BJ (cell line): Measurements from ENCODE around the gene IKZF2. TPM values are rescaled to one million over a fixed set of nuclear protein-coding genes. Genes with fewer than 3 reads are reported as not detected.
A peak's percentile ranks its signal among the peaks of the same experiment; 100 is the strongest.

ENCODE experiments used
- CTCF ChIA-PET: fragments of 350-600 bp; formaldehyde crosslinking; extraction: SDS; loops from one replicate; lab custom pipeline; 2021; ENCODE audit warnings: antibody characterized with exemption, inconsistent platforms; lab: Yijun Ruan, JAX
- POLR2A ChIA-PET: fragments of 300-600 bp; sonication (Branson Sonifier 250); formaldehyde crosslinking; extraction: SDS; loops from one replicate; lab custom pipeline; 2021; ENCODE audit warnings: antibody characterized with exemption; lab: Charles Lee
- DNase-seq: peaks from one replicate; pipeline ENCODE4 v3.0.0-alpha.2; 2011; ENCODE audit warnings: low read depth
- H3K27me3 ChIP-seq: 2 replicates; pipeline ENCODE4 v1.6.0; 2011; ENCODE audit warnings: low read length; ENCODE audit not compliant: control insufficient read depth, insufficient read depth
- H3K36me3 ChIP-seq: 2 replicates; pipeline ENCODE4 v1.5.1; 2011; ENCODE audit warnings: low read length; ENCODE audit not compliant: control insufficient read depth, insufficient read depth
- H3K4me3 ChIP-seq: 2 replicates; pipeline ENCODE4 v1.5.1; 2011; ENCODE audit warnings: low read depth, mild to moderate bottlenecking, control low read depth, low read length
- polyA plus RNA-seq: library from polyadenylated mRNA; depleted of rRNA; stranded (reverse); fragments of >200 nt; gene quantifications from 2 replicates; pipeline ENCODE4 v1.2.3, GENCODE V29; 2011
- TF ChIP-seq, protein P1 (sequence below): IDR thresholded peaks from 2 replicates; pipeline ENCODE4 v1.5.1; 2011; ENCODE audit warnings: low read depth, mild to moderate bottlenecking, control low read depth, inconsistent platforms, low read length, moderate library complexity; ENCODE audit not compliant: insufficient read depth

IKZF2 gene
- polyA plus RNA-seq, 1 experiment: 2.4 TPM

DNA sequence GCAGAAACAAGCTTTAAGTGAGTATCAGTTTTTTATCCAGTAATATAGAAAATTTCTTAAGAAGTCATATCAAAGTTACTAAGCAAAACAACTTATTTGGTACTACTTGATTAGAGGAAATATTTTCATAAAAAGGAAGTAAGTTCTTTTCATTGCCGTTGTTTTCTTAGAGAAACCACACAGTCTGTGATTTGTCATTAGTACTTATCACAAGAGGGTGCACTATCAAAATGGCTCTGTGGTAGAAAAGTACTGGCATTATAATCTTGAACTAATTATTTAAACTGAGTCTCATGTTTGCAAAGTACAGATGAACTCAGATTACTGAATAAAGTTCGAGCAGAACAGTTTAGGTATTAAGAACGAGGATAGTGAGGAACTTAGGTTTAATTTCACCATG, 93.4 kb downstream of the IKZF2 start:
- TF ChIP-seq, protein P1, sequence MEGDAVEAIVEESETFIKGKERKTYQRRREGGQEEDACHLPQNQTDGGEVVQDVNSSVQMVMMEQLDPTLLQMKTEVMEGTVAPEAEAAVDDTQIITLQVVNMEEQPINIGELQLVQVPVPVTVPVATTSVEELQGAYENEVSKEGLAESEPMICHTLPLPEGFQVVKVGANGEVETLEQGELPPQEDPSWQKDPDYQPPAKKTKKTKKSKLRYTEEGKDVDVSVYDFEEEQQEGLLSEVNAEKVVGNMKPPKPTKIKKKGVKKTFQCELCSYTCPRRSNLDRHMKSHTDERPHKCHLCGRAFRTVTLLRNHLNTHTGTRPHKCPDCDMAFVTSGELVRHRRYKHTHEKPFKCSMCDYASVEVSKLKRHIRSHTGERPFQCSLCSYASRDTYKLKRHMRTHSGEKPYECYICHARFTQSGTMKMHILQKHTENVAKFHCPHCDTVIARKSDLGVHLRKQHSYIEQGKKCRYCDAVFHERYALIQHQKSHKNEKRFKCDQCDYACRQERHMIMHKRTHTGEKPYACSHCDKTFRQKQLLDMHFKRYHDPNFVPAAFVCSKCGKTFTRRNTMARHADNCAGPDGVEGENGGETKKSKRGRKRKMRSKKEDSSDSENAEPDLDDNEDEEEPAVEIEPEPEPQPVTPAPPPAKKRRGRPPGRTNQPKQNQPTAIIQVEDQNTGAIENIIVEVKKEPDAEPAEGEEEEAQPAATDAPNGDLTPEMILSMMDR: no peak
- Histone ChIP-seq H3K4me3 (no peak overlapping the region), H3K36me3 (no peaks in the 10 kb centered on the region), H3K27me3 (no peaks in the 10 kb centered on the region)
- no peak for DNase-seq
- CTCF ChIA-PET: interaction anchor here (0.9 kb wide), 1 partner anchor 112 kb away, joined by 3 read pairs; no protein-coding TSS in a partner anchor
- POLR2A ChIA-PET: no interaction called here

DNA sequence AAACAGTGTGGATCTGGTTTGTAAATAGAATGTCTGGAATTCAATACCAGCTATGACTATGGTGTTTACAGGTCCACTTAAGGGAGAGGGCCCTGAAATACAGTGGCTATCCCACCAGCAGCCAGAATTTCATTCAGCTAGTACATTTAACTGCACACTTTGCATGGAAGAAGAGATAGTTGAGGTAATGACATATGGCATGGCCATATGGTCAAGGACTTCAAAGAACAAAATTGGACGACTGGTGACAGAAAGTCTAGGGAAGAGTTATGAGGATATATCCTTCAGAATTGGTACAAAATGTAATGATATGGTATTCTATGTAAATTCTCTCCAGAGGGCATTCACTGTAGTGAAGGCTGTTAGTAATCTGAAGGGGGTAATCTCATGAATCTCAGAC, 105.0 kb downstream of the IKZF2 start:
- TF ChIP-seq, protein P1: no peak
- ChIA-PET POLR2A (no interaction called here), CTCF (interaction anchor here (0.6 kb wide), 1 partner anchor 325 kb away, joined by 3 read pairs; no protein-coding TSS in a partner anchor)
- DNase-seq: no peak
- H3K27me3 ChIP-seq: no peaks in the 10 kb centered on the region
- H3K4me3 ChIP-seq: no peak overlapping the region
- no peaks in the 10 kb centered on the region for H3K36me3 ChIP-seq

DNA sequence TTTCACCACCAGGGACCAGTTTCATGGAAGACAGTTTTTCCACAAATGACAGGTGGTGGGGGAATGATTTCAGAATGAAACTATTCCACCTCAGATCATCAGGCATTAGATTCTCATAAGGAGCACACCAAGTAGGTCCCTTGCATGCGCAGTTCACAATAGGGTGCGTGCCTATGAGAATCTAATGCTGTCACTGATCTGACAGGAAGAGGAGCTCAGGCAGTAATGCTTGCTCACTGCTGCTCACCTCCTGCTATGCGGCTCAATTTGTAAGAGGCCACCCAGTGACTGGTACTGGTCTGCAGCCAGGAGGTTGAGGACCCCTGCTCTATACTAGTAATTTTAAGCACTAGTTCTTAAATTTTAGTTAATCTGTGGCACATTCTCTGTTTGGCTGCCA, 107.8 kb downstream of the IKZF2 start:
- Histone ChIP-seq H3K36me3 (no peaks in the 10 kb centered on the region), H3K4me3 (no peak overlapping the region), H3K27me3 (no peaks in the 10 kb centered on the region)
- ChIA-PET CTCF (no interaction called here), POLR2A (interaction anchor here (0.5 kb wide), 1 partner anchor 28 kb away, joined by 7 read pairs; no protein-coding TSS in a partner anchor)
- no peak for DNase-seq
- TF ChIP-seq, protein P1: no peak

DNA sequence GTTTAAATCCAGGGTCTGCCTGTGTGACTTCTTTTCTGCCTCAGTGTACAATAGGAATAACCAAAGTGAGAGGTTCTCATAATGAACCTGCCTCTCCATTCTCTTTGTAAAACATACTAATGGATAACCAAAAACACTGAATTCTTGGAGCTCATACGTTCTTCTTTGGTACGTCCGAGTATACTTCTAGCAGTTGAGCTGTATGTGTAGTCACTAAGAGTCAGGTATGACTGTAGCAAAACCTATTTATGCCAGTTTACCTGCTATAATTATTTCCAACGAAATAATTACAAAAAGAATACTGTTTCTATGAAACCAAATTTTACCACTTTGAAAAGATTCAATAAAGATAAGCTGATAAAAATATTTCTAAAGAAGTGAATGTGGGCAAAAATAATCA, 109.2 kb downstream of the IKZF2 start:
- Histone ChIP-seq H3K4me3 (no peak overlapping the region), H3K27me3 (no peaks in the 10 kb centered on the region), H3K36me3 (no peaks in the 10 kb centered on the region)
- TF ChIP-seq, protein P1: no peak
- no peak for DNase-seq
- ChIA-PET POLR2A (no interaction called here), CTCF (no interaction called here)

DNA sequence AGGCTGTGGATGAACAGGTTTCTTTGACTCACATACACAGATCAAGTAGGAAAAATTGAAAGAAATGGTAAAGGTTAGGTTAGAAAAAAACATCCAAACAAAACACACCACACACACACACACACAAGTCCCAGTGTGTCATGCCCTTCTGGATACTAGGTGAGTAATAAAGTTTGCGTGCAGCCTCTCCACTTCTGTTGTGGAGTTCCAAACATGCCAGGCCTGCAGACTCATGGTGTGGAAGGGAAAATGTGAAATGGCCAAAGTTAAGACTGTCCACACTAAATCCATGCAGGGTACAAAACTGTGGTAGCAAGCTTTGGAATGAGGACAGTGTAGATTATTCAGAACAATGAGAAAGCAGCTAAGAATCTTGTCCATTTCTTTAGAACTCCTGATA, 114.6 kb downstream of the IKZF2 start:
- H3K36me3 ChIP-seq: no peaks in the 10 kb centered on the region
- no peak overlapping the region for H3K4me3 ChIP-seq
- H3K27me3 ChIP-seq: no peaks in the 10 kb centered on the region
- ChIA-PET CTCF (no interaction called here), POLR2A (no interaction called here)
- DNase-seq: peak; percentile 16
- TF ChIP-seq, protein P1: no peak
